Measurements from ENCODE around the gene ASPG.

GRCh38 chr14:104106471-104106991, 21.0 kb downstream of the ASPG start:
- TF ChIP-seq CTCF (IDR thresholded peaks at IDR 0.05), result no peak
- no peak for TF ChIP-seq EZH2 (IDR thresholded peaks at IDR 0.05)
- TF ChIP-seq EZH2phosphoT487 (IDR thresholded peaks at IDR 0.05), result no peak

All from neural progenitor cell (in vitro differentiated cells).